WTC11 (cell line): ENCODE measurements around the gene DNAAF1.
A peak's percentile ranks its signal among the peaks of the same experiment; 100 is the strongest.

ENCODE experiments used
- JUN ChIP-seq: sonication (generic); formaldehyde crosslinking; IDR thresholded peaks from 2 replicates; pipeline ENCODE4 v1.8.0; 2023; ENCODE audit warnings: mild to moderate bottlenecking, missing genetic modification reagents
- NFYB ChIP-seq: sonication (generic); formaldehyde crosslinking; conservative IDR thresholded peaks from 2 replicates; pipeline ENCODE4 v1.8.0; 2022; ENCODE audit warnings: low read depth, missing genetic modification reagents
- NR2C2 ChIP-seq: sonication (generic); formaldehyde crosslinking; IDR thresholded peaks from 2 replicates; pipeline ENCODE4 v1.8.0; 2022; ENCODE audit warnings: mild to moderate bottlenecking, missing genetic modification reagents
- TF ChIP-seq, protein P1 (sequence below): fragments of 200-600 bp; IDR thresholded peaks from 2 replicates; pipeline ENCODE4 v1.8.0; 2022; ENCODE audit warnings: antibody characterized with exemption
- TF ChIP-seq, protein P2 (sequence below): fragments of 250-450 bp; sonication (Bioruptor Pico); IDR thresholded peaks from 2 replicates; pipeline ENCODE4 v1.9.0; 2021; ENCODE audit warnings: mild to moderate bottlenecking
- TF ChIP-seq, protein P3 (sequence below): sonication (generic); formaldehyde crosslinking; IDR thresholded peaks from 2 replicates; pipeline ENCODE4 v1.8.1; 2023; ENCODE audit warnings: mild to moderate bottlenecking, missing genetic modification reagents, moderate library complexity

DNA sequence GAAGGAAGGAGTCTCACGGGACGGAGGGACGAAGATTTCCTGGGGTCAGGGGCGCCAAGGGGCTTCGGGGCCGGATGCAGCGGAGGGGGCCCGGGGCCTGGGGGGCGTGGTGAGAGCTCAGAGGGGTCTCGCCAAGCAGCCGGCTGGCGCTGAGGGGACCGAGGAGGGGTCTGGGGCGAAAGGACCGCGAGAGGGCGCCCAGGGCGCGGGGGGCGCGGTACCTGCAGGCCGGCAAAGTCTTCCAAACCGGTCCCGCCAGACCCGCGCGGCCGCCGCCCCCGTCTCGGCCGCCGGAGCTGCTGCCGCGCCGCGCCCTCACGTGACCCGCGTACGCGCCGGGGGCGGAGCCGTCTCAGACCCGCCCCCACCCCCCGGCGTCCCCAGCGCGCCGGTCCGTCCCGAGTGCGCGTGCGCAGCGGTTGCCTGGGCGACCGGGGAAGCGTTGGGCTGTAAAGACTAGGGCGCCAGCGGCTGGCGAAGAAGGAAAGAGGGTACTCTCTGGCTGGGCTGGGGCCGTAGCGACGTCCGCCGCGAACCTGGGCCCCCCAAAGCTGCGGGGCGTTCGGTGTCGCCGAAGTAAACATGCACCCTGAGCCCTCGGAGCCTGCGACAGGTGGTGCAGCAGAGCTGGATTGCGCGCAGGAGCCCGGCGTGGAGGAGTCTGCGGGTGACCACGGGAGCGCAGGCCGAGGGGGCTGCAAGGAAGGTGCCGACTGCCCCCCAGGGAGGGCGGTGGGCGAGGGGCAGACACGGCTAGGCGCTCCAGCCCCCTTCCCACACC lies at the start of gene DNAAF1, which contains the start of gene HSDL1:
- TF ChIP-seq, protein P1, sequence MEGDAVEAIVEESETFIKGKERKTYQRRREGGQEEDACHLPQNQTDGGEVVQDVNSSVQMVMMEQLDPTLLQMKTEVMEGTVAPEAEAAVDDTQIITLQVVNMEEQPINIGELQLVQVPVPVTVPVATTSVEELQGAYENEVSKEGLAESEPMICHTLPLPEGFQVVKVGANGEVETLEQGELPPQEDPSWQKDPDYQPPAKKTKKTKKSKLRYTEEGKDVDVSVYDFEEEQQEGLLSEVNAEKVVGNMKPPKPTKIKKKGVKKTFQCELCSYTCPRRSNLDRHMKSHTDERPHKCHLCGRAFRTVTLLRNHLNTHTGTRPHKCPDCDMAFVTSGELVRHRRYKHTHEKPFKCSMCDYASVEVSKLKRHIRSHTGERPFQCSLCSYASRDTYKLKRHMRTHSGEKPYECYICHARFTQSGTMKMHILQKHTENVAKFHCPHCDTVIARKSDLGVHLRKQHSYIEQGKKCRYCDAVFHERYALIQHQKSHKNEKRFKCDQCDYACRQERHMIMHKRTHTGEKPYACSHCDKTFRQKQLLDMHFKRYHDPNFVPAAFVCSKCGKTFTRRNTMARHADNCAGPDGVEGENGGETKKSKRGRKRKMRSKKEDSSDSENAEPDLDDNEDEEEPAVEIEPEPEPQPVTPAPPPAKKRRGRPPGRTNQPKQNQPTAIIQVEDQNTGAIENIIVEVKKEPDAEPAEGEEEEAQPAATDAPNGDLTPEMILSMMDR: no peak
- TF ChIP-seq NFYB (CRISPR knock-in tag): no peak
- TF ChIP-seq, protein P2, sequence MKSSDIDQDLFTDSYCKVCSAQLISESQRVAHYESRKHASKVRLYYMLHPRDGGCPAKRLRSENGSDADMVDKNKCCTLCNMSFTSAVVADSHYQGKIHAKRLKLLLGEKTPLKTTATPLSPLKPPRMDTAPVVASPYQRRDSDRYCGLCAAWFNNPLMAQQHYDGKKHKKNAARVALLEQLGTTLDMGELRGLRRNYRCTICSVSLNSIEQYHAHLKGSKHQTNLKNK (CRISPR knock-in tag): no peak
- no peak for TF ChIP-seq JUN
- no peak for TF ChIP-seq NR2C2
- TF ChIP-seq, protein P3, sequence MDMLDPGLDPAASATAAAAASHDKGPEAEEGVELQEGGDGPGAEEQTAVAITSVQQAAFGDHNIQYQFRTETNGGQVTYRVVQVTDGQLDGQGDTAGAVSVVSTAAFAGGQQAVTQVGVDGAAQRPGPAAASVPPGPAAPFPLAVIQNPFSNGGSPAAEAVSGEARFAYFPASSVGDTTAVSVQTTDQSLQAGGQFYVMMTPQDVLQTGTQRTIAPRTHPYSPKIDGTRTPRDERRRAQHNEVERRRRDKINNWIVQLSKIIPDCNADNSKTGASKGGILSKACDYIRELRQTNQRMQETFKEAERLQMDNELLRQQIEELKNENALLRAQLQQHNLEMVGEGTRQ (CRISPR knock-in tag): peak; percentile 99
